Endothelial cell of hepatic sinusoid (primary cell): ENCODE results near the gene MPZL1.
"Not testable (repeated sequence)": the region's sequence is repeated elsewhere in the genome, so short reads cannot be mapped to it uniquely, and the experiment has no call there.

Experiments used
- in situ Hi-C: cut with HindIII; loops from 2 replicates; pipeline ENCODE4 v1.10.0; 2017; ENCODE audit warnings: low sequenced_read_pairs

Gene MPZL1

DNA sequence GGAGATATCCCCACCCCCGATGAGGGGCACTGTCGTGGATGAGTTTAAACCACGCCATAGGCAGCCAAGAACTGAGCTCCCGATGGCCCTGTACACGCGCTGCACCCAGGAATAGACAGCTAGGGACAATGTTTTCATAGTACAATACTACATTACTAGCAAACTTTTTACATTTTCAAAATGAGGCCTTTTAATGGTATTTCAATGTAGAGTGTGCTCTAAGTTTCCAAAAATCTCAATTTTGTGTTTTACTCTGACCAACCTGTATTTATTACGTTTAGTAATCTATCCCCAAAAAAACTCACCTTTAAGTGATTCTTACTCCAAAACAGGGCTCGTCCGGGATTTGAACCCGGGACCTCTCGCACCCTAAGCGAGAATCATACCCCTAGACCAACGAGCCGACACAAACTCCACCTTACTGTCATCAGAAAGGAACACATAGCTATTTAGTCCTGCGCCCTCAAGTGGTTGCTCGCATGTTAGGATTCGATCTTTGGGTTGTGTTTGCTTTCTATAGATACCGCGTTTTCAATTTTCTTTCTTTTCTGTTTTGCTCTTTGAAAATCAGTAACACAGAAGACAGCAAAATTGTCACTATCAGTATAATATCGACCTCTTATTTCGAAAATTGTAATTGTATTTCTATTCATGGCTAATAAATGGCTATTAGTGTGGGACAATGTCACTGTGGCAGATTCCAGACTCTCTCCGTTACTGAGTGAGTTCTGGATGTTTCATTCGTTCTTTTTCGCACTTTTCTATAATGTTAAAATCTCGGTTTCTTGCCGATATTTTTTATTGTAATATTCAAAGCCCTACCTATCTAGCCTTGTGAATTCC lies 6.4 kb upstream of the MPZL1 start:
- in situ Hi-C loops = loop anchor here (25.0 kb wide), 1 partner anchor 222 kb away; the partner anchor contains the start of genes DCAF6 and MPC2

DNA sequence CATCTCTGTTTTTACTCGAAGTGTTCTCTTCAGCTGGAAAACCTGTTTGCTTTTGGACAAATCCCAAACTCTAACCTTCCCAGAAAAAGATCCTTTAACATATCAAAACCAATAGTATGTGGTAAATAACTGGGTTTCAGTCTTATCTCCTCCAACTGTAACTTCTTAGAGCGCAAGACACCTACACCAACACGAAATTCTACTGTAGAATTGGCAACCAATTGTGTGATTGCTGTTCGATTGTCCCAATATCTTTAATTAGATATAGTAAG lies 5.8 kb upstream of the MPZL1 start:
- in situ Hi-C loops = loop anchor here (25.0 kb wide), 1 partner anchor 221 kb away; the partner anchor contains the start of genes DCAF6 and MPC2

DNA sequence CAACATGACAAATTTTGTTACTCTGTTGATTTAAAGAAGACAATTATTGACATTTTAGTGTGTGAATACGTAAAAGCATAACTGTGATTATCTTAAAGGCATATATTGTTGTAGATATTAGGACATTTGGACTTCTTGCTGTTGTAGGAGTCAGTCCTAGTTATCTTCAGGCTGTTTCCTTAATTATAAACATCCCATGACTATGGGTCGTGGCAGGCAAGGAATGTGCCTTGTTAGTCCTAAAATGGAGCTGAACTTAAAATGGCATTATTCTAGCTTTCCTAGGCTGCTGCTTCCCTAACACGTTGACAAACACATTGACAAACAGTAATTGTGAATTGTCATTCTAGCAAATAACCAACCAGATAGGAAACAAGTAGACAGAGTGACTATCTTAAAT lies 4.4 kb upstream of the MPZL1 start:
- in situ Hi-C loops = loop anchor here (25.0 kb wide), 1 partner anchor 220 kb away; the partner anchor contains the start of genes DCAF6 and MPC2

DNA sequence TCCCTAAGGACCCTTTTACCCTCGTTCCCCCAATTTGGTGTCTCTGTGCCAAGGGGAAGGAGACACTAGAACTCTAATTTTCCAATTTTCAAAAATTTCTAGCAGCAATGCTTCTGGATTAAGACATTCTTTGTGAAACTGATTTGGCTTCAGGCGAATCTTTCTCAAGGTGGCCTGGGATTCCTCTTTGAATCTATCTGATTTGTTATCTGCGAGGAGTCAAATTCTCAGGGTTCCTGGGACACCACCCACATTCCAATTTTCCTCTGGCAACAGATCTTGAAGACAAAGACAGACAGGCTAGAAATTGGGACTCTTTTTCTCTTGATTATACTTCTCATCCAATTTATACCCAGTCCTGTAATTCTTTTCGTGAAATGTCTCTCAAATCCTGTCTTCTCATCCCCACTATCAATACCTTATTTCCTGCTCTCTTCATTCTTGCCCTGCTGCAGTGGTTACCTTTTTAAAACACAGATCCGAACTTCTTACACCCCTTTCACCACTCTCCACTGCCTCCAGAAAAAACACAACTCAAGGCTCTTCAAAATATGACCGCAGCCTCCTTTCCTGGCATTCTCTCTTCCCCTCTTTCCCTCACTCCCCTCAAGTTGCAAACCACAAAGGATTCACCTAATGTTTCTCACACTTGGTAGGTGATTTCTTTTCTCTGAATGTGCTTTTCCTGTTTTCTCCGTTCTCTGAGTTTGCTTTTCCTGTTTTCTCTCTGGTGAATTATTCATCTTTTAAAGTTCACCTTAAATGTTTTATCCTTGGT lies 2.7 kb upstream of the MPZL1 start:
- in situ Hi-C loops = loop anchor here (25.0 kb wide), 1 partner anchor 218 kb away; the partner anchor contains the start of genes DCAF6 and MPC2

DNA sequence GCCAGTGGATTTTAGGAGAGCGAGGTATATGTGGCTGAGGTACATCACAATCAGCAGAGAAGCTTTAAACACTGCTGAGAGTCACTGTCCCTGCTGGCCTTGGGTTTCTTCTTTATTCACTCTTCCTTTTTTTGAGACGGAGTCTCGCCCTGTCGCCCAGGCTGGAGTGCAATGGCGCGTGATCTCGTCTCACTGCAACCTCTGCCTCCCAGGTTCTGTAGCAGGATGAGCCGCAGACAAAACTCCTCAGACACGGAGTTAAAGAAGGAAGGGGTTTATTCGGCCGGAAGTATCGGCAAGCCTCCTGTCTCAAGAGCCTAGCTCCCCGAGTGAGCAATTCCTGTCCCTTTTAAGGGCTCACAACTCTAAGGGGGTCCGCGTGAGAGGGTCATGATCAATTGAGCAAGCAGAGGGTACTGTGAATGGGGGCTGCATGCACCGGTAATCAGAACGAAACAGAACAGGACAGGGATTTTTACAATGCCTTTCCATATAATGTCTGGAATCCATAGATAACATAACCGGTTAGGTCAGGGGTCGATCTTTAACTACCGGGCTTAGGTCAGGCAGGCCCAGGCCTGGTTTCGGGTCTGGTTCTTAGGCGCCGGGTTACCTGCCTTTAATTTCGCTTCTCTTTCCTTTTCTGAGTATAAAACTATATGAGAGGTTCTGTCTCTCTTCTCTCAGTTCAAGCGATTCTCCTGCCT lies 1.9 kb upstream of the MPZL1 start:
- in situ Hi-C loops = loop anchor here (5.0 to 25.0 kb wide), 3 partner anchors 47 to 217 kb away; partner anchors contain the start of genes DCAF6 and MPC2

DNA sequence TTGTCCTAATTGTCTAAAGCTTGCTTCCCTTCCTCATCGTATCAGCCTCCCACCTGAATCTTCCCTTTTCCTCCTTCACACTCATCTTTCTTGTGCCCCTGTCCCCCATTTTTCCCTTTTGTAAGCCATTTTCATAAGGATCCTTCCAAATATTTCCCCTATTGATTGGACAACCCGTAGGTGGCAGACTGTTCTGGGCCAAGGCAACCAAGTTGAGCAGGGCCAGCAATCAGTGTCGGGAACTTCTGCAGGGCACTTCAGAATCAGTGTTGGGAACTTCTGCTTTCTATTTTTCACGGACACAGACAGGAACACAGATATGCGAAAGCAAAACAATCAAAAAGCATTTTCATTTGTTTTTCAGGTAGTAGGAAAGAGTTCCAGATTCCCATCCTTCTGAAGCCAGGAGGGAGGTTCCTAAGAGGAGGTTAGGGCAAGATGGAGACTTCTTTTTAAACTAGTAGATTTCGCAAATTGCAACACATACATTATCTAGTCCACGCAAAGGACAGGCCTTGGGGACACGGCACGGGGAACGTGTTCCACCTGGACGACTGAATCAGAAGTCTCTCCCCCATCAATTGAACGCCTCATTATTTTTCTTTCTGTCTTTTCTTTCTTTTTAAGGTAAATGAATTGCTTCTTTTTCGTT lies 691 bp upstream of the MPZL1 start:
- in situ Hi-C loops = loop anchor here (5.0 to 25.0 kb wide), 3 partner anchors 46 to 216 kb away; partner anchors contain the start of genes DCAF6 and MPC2

DNA sequence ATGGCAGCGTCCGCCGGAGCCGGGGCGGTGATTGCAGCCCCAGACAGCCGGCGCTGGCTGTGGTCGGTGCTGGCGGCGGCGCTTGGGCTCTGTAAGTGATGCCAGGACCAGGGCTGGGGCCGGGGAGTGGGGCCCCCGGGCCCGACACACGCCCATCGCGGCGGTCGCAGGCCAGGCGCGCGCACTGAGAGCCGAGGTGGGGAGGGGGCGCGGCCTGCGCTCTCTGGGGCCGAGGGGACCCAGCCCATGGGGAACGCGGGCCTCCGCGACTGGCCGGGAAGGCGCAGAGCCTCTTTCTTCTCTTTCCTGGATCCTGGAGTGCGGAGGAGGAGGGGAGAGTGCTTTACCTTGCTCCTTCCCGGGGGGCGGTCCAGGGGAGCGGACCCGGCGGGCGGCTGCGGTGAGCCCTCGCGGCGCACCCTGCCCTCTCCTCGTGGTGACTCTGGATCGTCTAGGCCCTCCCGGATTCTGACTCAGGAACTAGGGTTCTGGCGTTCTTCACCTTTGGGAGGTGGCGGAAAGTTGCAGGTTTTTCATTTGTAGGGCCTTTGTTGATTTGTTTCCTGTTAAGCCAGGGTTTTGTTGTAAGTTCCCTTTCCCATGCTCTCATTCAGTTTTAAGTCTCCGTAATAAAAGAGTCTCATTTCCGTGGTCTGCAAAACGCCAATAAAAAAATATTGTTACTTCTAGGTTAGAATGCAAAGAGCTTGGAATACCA lies 529 bp downstream of the MPZL1 start:
- in situ Hi-C loops = loop anchor here (5.0 to 25.0 kb wide), 3 partner anchors 45 to 215 kb away; partner anchors contain the start of genes DCAF6 and MPC2

DNA sequence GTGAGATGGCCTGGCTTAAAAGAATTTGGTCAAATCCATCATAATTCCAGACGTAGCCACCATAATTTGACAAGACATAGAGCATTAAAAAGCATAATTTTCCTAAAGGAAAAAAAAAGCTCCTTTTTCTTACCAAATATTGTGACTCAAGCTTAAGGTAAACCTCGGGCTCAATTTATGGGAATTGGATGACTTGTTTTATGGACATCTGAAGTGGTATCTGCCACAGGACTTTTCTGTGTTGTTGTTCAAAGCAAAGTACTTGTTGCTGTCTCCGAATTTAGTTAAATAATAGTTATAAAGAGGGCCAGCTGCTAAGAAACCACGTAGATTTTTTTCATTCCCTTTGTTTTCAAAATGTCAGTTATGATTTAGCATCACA lies 1.1 kb downstream of the MPZL1 start:
- in situ Hi-C loops = loop anchor here (5.0 to 25.0 kb wide), 3 partner anchors 44 to 214 kb away; partner anchors contain the start of genes DCAF6 and MPC2

DNA sequence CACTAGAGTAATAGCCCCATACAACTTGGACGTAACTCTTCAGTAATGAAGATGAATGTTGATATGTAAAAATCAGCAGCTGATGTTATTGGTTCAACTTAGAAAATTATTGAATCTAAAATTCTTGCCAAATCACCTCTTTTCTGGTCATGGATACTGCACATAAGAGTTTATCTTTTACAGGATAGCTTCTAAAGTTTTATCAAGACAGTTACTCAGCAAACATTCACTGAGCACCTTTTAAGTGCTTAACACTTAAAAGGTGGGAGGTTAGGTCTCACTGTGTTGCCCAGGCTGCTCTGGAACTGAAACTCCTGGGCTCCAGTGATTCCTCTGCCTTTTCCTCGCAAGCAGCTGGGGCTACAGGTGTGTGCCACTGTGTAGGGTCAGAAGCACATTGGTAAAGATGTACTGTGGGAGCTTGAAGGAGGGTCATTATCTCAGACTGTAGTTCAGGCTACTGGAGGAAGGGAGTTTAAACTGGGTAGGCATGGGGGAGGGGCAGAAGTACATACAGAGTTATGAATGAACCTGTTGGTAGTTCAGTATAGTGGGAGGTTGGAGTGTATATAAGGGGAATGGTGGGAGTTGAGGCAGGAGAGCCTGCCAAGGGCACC lies 2.0 kb downstream of the MPZL1 start:
- in situ Hi-C loops = loop anchor here (5.0 to 25.0 kb wide), 3 partner anchors 43 to 213 kb away; partner anchors contain the start of genes DCAF6 and MPC2

DNA sequence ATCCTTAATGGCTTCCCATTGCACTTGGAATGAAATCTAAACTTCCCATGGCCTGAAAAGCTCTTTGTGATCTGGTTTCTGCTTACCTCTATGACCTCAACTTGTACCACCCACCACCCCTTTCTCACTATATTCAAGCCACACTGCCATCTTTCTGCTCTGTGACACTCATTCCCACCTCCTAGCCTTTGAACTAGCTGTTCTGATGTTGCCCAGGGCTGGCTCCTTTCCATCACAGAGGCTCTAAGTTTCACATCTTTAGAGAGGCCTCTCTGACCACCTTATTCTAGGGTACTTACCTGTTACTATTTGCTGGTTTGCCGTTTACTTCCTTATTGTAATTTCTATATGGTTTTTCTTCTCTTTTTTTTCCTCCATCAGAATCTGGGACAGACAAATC lies 4.2 kb downstream of the MPZL1 start:
- in situ Hi-C loops = no loop called here

DNA sequence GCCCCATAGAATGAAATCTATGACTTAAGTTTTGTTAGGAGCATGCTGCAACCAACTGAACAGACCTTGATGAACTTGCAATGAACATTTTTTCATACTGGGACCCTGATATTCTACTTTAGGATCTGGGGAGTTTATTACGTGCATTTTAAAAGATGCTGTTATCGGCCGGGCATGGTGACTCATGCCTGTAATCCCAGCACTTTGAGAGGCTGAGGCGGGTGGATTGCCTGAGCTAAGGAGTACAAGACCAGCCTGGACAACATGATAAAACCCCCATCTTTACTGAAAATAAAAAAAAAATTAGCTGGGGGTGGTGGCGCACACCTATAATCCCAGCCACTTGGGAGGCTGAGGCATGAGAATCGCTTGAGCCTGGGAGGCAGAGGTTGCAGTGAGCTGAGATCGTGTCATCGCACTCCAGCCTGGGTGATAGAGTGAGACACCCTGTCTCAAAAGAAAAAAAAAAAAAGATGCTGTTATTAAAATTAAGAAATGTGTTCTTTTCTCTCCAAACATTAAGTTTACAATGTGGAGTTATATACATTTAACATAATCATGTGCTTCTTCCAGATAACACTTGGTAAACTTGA lies 7.1 kb downstream of the MPZL1 start:
- in situ Hi-C loops = no loop called here

DNA sequence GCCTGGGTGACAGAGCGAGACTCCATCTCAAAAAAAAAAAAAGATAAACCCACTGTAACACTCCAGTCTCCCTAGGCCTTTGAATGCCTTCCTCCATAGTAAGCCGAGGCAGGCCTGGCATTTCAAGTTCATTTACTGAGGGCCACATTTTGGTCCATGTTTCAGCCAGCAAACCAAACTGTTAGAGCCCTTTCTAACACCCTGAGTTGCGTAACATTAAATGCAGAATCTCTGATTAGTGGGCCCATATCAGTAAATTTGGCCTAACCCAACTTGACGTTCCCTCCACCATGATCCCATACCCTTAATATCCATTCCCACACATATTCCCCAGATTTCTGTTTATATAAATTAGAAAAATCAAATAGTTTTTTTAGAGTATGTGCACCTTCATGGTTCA lies 12.4 kb downstream of the MPZL1 start:
- in situ Hi-C loops = no loop called here

DNA sequence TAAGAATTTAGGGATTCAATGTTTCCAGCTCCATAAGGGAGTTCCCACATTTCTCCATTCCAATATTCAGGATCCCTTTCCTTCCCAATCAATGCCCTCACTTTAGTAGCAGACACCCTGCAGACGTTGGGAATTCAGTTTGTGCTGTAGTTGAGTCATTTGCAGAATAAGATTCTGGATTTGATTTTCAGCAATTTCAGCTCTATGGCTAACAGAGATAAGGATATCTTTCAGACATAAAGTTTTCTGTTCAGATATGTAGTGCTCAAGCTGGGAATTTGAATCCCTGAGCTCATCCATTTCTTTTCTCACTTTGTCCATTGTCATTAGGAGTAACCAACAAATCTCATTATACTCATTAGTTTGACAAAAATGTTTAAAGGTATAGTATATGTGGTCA lies 13.1 kb downstream of the MPZL1 start:
- in situ Hi-C loops = no loop called here

DNA sequence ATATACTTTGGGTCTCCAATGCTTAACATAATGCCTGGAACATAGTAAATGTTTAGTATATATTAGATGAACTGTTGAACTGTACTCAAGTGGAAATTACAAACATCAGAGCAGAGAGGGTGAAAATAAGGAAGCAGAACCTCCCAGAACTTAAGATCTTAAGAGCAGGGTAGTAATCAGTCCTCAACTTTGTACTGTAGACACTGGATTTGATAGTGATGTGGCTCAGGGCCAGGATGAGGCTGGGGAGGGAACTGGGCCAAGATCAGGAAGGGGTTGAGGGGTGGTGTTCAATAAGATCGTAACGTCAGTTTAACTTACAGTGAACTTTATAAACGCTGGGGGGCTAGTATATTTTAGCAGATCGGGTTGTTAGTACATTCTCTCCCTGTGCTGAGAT lies 15.4 kb downstream of the MPZL1 start:
- in situ Hi-C loops = no loop called here

DNA sequence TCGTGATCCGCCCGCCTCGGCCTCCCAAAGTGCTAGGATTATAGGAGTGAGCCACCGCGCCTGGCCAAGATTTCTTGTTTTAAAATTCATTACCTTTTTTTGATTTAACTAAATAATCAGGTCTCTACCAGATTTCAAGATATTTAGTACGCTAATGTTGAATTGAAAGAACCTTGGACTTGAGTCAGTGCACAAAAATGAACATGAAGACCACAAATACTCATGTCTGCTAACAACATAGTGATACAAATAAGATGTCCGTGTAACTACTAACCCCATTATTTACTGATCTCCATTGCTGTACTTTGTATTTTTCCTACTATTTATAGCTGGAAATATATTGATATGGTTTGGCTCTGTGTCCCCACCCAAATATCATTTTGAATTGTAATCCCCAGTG lies 16.4 kb downstream of the MPZL1 start:
- in situ Hi-C loops = no loop called here

DNA sequence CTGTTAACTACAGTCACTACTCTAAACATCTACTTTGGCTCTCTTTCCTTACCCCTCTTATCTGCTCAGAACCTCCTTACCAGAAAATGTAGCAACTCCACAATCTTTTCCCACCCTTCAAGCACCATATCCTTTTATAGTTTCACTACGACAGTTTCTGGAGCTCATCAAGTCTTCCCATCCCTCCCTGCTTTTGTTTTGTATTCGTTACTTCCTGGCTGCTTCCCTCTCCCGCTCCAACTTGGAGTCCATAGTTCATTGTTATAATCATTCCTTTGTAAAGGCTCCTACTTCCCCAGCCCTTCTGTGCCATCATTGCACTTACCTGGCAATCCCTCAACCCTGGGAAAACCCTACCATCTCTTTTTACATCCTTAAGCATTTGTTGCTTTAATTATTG lies 18.0 kb downstream of the MPZL1 start:
- in situ Hi-C loops = no loop called here

DNA sequence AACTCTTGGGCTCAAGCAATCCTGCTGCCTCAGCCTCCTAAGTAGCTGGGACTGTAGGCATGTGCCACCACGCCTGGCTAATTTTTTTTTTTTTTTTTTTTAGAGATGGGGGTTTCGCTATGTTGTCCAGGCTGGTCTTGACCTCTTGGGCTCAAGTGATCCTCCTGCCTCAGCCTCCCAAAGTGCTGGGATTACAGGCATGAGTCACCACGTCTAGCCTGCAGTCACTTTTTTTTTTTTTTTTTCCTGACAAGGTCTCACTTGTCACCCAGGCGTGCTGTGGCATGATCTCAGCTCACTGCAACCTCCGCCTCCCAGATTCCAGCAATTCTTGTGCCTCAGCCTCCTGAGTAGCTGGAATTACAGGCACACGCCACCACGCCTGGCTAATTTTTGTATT lies 19.3 kb downstream of the MPZL1 start:
- in situ Hi-C loops = not testable (repeated sequence)

DNA sequence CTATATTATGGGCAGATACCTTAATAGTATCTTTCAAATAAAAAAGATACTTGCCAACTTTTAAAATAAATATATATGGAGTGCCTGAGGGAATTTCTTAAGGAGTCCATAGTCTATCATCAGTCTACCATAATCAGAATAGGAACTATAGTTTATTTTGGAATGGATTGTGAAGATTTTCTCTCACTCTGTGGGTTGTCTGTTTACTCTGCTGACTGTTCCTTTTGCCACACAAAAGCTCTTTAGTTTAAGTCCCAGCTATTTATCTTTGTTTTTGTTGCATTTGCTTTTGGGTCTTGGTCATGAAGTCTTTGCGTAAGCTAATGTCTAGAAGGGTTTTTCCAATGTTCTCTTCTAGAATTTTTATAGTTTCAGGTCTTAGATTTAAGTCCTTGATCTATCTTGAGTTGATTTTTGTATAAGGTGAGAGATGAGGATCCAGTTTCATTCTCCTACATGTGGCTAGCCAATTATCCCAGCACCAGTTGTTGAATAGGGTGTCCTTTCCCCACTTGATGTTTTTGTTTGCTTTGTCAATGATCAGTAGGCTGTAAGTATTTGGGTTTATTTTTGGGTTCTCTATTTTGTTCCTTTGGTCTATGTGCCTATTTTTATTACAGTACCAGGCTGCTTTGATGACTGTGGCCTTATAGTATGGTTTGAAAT lies 20.7 kb downstream of the MPZL1 start:
- in situ Hi-C loops = not testable (repeated sequence)
